A673 (cell line): Measurements from ENCODE around the gene B2M.

ENCODE experiments used
- CTCF ChIP-seq: fragments of 300-800, 200-600 bp; sonication (generic); conservative IDR thresholded peaks from 2 replicates; pipeline ENCODE4 v1.5.1; 2017; ENCODE audit warnings: low read depth, mild to moderate bottlenecking, antibody characterized with exemption, low read length, moderate library complexity, mixed read lengths
- EZH2 ChIP-seq: fragments of 200-600 bp; sonication (generic); IDR thresholded peaks from 2 replicates; pipeline ENCODE4 v1.6.1; 2017; ENCODE audit warnings: borderline replicate concordance, low read depth, mild to moderate bottlenecking, mixed read lengths, antibody characterized with exemption, low read length; ENCODE audit not compliant: poor library complexity, severe bottlenecking

- TF ChIP-seq CTCF (no peak), EZH2 (no peak)
Measured at GRCh38 chr15:44697014-44697413, 14.3 kb upstream of the B2M start.
